Left lung (tissue), 10 donors: Measurements from ENCODE around the gene MYOF. TPM values are rescaled to one million over a fixed set of nuclear protein-coding genes. Genes with fewer than 3 reads are reported as not detected.
A peak's percentile ranks its signal among the peaks of the same experiment; 100 is the strongest.

Source experiments
- ATAC-seq: fragments of 200-7000 bp; cut with Tn5 transposase; one replicate; pipeline ENCODE4 v1.9.1; 2020; ENCODE audit warnings: moderate library complexity
- DNase-seq, 4 donors: peaks; one replicate each; pipeline ENCODE4 v3.0.0-alpha.2; 2013 to 2020
- H3K27ac ChIP-seq, 2 donors: fragments of 200-600 bp; sonication (generic) in 1 of 2; one replicate each; pipeline versions ENCODE4 v1.5.0 to v1.8.0; 2020 to 2021
- H3K27me3 ChIP-seq, 2 donors: fragments of 200-600 bp; sonication (generic) in 1 of 2; one replicate each; pipeline versions ENCODE4 v1.5.0 to v1.8.0; 2020 to 2021
- H3K36me3 ChIP-seq, 2 donors: fragments of 200-600 bp; sonication (generic) in 1 of 2; one replicate each; pipeline versions ENCODE4 v1.5.0 to v1.8.0; 2020 to 2021
- H3K4me1 ChIP-seq, 2 donors: fragments of 200-600 bp; one replicate each; pipeline ENCODE4 v1.8.0; 2021
- H3K4me3 ChIP-seq, 2 donors: fragments of 200-600 bp; sonication (generic) in 1 of 2; one replicate each; pipeline versions ENCODE4 v1.5.0 to v1.8.0; 2020 to 2021; ENCODE audit warnings: mild to moderate bottlenecking in 1 of 2
- H3K9me3 ChIP-seq, 2 donors: fragments of 200-600 bp; sonication (generic) in 1 of 2; one replicate each; pipeline versions ENCODE4 v1.5.0 to v1.8.0; 2020 to 2021
- intact Hi-C, 2 donors: fragments of 100-400 bp; cut with DNase I; formaldehyde crosslinking; loops; one replicate each; pipeline versions ENCODE4 v1.11.2 to v1.14.2; 2022
- polyA plus RNA-seq, 6 donors: library from polyadenylated mRNA; unstranded; fragments of 120-200 nt; gene quantifications; one replicate each; pipeline ENCODE4 v1.2.1, GENCODE V29; 2013; ENCODE audit not compliant: insufficient read length in 6 of 6
- total RNA-seq, 2 donors: library from RNA; stranded (reverse); fragmentation: NEBNext Ultra II Directional; extraction: Animal tissue kit (Norgen Biotek cat#: 25700); gene quantifications; one replicate each; pipeline ENCODE4 v1.2.1, GENCODE V29; 2021
- TF ChIP-seq, protein P1 (sequence below), 2 donors: fragments of 200-600 bp; sonication (generic) in 1 of 2; IDR thresholded peaks; one replicate each; pipeline versions ENCODE4 v1.5.0 to v1.8.0; 2021; ENCODE audit warnings: antibody characterized with exemption in 2 of 2
- donor health status: DM: no; HTN: yes; CAD: no.
- donor health status: DM: no; HTN: no; CAD: no.

Gene MYOF
- total and polyA plus RNA-seq, 8 donors: 54.9 to 295 (median 67.9) TPM

DNA sequence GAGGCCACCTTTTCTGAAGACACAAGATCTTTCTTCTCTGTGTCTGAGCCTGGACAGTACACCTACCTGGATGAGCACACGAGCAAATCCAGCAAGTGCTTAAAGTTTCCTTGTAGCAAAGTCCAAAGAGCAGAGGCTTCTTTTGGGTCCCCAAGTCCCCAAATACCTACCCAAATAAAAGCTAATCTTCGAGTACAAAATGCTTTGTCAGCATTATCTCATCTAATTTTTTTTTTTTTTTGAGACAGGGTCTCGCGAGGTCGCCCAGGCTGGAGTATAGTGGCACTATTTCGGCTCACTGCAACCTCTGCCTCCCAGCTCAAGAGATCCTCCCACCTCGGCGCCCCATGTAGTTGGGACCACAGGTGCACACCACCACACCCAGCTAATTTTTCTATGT is 24.6 kb downstream of the MYOF start:
- no peaks in the 10 kb centered on the region for H3K27me3 ChIP-seq
- intact Hi-C loops: no loop called here
- H3K4me1 ChIP-seq: peaks cover 26 to 36% of the 10 kb centered on the region in 2 donors
- ATAC-seq (no peak), DNase-seq (no peak)
- H3K9me3 ChIP-seq: no peaks in the 10 kb centered on the region
- TF ChIP-seq, protein P1, sequence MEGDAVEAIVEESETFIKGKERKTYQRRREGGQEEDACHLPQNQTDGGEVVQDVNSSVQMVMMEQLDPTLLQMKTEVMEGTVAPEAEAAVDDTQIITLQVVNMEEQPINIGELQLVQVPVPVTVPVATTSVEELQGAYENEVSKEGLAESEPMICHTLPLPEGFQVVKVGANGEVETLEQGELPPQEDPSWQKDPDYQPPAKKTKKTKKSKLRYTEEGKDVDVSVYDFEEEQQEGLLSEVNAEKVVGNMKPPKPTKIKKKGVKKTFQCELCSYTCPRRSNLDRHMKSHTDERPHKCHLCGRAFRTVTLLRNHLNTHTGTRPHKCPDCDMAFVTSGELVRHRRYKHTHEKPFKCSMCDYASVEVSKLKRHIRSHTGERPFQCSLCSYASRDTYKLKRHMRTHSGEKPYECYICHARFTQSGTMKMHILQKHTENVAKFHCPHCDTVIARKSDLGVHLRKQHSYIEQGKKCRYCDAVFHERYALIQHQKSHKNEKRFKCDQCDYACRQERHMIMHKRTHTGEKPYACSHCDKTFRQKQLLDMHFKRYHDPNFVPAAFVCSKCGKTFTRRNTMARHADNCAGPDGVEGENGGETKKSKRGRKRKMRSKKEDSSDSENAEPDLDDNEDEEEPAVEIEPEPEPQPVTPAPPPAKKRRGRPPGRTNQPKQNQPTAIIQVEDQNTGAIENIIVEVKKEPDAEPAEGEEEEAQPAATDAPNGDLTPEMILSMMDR (IDR thresholded peaks at IDR 0.05): no peak
- H3K36me3 ChIP-seq: peaks cover 0 to 21% of the 10 kb centered on the region in 2 donors
- no peak overlapping the region for H3K4me3 ChIP-seq
- peak overlapping the region; percentile 78 to 90 for H3K27ac ChIP-seq

GRCh38 chr10:93456480-93456879 is 25.7 kb downstream of the MYOF start:
- Histone ChIP-seq H3K36me3 (peaks cover 0 to 24% of the 10 kb centered on the region in 2 donors), H3K27me3 (no peaks in the 10 kb centered on the region), H3K9me3 (no peaks in the 10 kb centered on the region), H3K27ac (no peak overlapping the region), H3K4me3 (no peak overlapping the region), H3K4me1 (peaks cover 21 to 26% of the 10 kb centered on the region in 2 donors)
- intact Hi-C loops: no loop called here
- ATAC-seq (no peak), DNase-seq (no peak)
- TF ChIP-seq, protein P1 (IDR thresholded peaks at IDR 0.05): no peak

- peaks cover 0 to 34% of the 10 kb centered on the region in 2 donors for H3K36me3 ChIP-seq
- no peak for DNase-seq
- no peak for ATAC-seq
- intact Hi-C loops: no loop called here
- peaks cover 13 to 15% of the 10 kb centered on the region in 2 donors for H3K4me1 ChIP-seq
- no peaks in the 10 kb centered on the region for H3K9me3 ChIP-seq
- no peak overlapping the region for H3K4me3 ChIP-seq
- no peak overlapping the region for H3K27ac ChIP-seq
- TF ChIP-seq, protein P1 (IDR thresholded peaks at IDR 0.05): no peak
- no peaks in the 10 kb centered on the region for H3K27me3 ChIP-seq
Measured at GRCh38 chr10:93454736-93455135, 27.4 kb downstream of the MYOF start.

- H3K36me3 ChIP-seq: peaks cover 0 to 40% of the 10 kb centered on the region in 2 donors
- TF ChIP-seq, protein P1 (IDR thresholded peaks at IDR 0.05): no peak
- ATAC-seq (no peak), DNase-seq (no peak)
- H3K9me3 ChIP-seq: no peaks in the 10 kb centered on the region
- intact Hi-C loops: no loop called here
- H3K4me1 ChIP-seq: peaks cover 7 to 9% of the 10 kb centered on the region in 2 donors
- no peaks in the 10 kb centered on the region for H3K27me3 ChIP-seq
- no peak overlapping the region for H3K4me3 ChIP-seq
- H3K27ac ChIP-seq: no peak overlapping the region
Measured at GRCh38 chr10:93454146-93454545, 28.0 kb downstream of the MYOF start.

DNA sequence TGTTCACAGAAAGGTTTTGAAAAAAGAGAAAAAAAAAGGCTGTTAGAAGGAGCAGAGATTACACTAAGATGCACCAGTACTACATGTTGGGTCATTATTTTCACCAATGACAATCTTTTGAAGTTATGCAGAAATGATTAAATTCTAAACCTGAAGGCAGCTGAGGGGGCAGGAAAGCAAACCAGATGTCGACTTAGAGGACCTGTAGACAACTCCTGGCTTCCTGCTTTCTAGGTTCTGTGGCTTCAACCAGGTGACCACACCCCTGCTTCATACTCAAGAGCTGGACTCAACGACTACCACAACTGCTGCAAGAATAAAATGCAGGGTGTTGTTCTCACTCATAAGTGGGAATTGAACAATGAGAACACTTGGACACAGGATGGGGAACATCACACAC is 30.0 kb downstream of the MYOF start:
- peak; percentile 75 for ATAC-seq
- no peak overlapping the region for H3K27ac ChIP-seq
- TF ChIP-seq, protein P1 (IDR thresholded peaks at IDR 0.05): no peak
- H3K27me3 ChIP-seq: no peaks in the 10 kb centered on the region
- no peaks in the 10 kb centered on the region for H3K9me3 ChIP-seq
- H3K4me3 ChIP-seq: no peak overlapping the region
- H3K36me3 ChIP-seq: peaks cover 0 to 41% of the 10 kb centered on the region in 2 donors
- intact Hi-C loops: no loop called here
- H3K4me1 ChIP-seq: no peaks in the 10 kb centered on the region
- DNase-seq: no peak
